NB4 (cell line): ENCODE measurements around the gene F7.

Experiments
- CTCF ChIP-seq: IDR thresholded peaks from one replicate; pipeline ENCODE4 v1.5.1; 2012; ENCODE audit warnings: low read depth, low read length
- POLR2A ChIP-seq: IDR thresholded peaks from 2 replicates; pipeline ENCODE4 v1.6.1; 2011; ENCODE audit warnings: mild to moderate bottlenecking; ENCODE audit not compliant: insufficient read length; ENCODE audit errors: extremely low read depth

DNA sequence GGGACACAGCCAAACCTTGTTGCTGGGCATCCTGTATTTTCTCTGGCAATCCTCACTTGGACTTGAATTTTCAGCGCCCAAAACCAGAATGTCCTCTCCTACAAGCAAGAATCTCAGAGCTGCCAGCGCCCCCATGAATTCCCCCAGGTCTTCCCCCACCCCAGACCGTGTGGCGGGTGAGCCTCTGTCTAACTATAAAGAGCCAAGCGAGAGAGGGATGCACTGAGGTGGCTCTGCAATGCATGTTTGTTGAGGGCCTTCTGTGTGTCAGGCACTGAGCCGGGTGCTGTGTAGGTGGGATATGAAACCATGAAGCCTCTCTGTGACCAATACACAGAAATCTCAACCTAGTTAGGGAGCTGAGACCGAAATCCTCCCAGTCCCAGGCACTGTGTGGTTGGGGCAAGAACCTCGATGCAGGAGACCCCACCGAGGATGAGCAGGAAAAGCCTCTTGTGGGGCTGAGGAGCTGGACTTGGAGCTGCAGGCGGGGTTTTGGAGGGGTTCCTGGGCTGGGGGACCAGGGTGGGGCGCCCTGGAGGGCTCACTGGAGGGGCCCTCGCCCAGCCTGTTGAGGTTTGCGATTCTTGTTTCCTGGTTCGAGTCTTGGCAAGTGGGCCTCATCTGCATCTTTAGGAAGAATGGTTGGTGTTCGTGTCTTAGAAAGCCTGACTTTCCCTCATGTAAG lies 40.5 kb downstream of the F7 start:
- TF ChIP-seq CTCF = no peak
- no peak for TF ChIP-seq POLR2A
